MM.1S (cell line): ENCODE data around the gene ZBED1.

Experiments used
- DNase-seq: peaks from one replicate; pipeline ENCODE4 v3.0.0-alpha.2; 2015
- H2AFZ ChIP-seq: fragments of 300-600 bp; sonication (generic); 2 replicates; pipeline ENCODE4 v1.6.0; 2016; ENCODE audit warnings: antibody characterized with exemption, low read length
- H3F3A ChIP-seq: fragments of 300-600 bp; sonication (generic); 2 replicates; pipeline ENCODE4 v1.6.1; 2016; ENCODE audit warnings: mild to moderate bottlenecking, antibody characterized with exemption, low read length, moderate library complexity, mixed read lengths; ENCODE audit not compliant: insufficient read depth
- H3K27ac ChIP-seq: fragments of 300-600 bp; sonication (generic); 2 replicates; pipeline ENCODE4 v1.5.1; 2016; ENCODE audit warnings: mild to moderate bottlenecking, low read length
- H3K27me3 ChIP-seq: fragments of 300-600 bp; sonication (generic); replicated peaks from 2 replicates; pipeline ENCODE4 v1.6.0; 2016; ENCODE audit warnings: low read length; ENCODE audit not compliant: insufficient read depth
- H3K36me3 ChIP-seq: fragments of 300-600 bp; sonication (generic); replicated peaks from 2 replicates; pipeline ENCODE4 v1.6.1; 2016; ENCODE audit warnings: mild to moderate bottlenecking, low read length, mixed read lengths; ENCODE audit not compliant: insufficient read depth
- H3K4me1 ChIP-seq: fragments of 300-600 bp; sonication (generic); 2 replicates; pipeline ENCODE4 v1.6.1; 2016; ENCODE audit warnings: low read length, mixed read lengths
- H3K4me2 ChIP-seq: fragments of 300-600 bp; sonication (generic); 2 replicates; pipeline ENCODE4 v1.6.0; 2016; ENCODE audit warnings: low read depth, low read length
- H3K4me3 ChIP-seq: fragments of 300-600 bp; sonication (generic); 2 replicates; pipeline ENCODE4 v1.5.1; 2016; ENCODE audit warnings: low read length, mixed read lengths
- H3K79me2 ChIP-seq: fragments of 300-600 bp; sonication (generic); 2 replicates; pipeline ENCODE4 v1.6.1; 2016; ENCODE audit warnings: mixed run types, low read length, mixed read lengths
- H3K9ac ChIP-seq: fragments of 300-600 bp; sonication (generic); 2 replicates; pipeline ENCODE4 v1.6.1; 2016; ENCODE audit warnings: low read length, mixed read lengths
- H3K9me2 ChIP-seq: fragments of 300-600 bp; sonication (generic); replicated peaks from 2 replicates; pipeline ENCODE4 v1.6.1; 2016; ENCODE audit warnings: mild to moderate bottlenecking, low read length, mixed read lengths; ENCODE audit not compliant: insufficient read depth
- H3K9me3 ChIP-seq: fragments of 300-600 bp; sonication (generic); replicated peaks from 2 replicates; pipeline ENCODE4 v1.6.1; 2016; ENCODE audit warnings: mild to moderate bottlenecking, low read length, mixed read lengths; ENCODE audit not compliant: insufficient read depth
- H4K20me1 ChIP-seq: fragments of 300-600 bp; sonication (generic); 2 replicates; pipeline ENCODE4 v1.6.1; 2016; ENCODE audit warnings: mild to moderate bottlenecking, low read length, moderate library complexity, mixed read lengths; ENCODE audit not compliant: insufficient read depth
- CTCF ChIP-seq: fragments of 300-600 bp; sonication (generic); IDR thresholded peaks from 2 replicates; pipeline ENCODE4 v1.5.1; 2016; ENCODE audit warnings: antibody characterized with exemption, low read length, mixed read lengths
- EZH2 ChIP-seq: fragments of 300-600 bp; sonication (generic); optimal IDR thresholded peaks from 2 replicates; pipeline ENCODE3; 2017; ENCODE audit warnings: low read depth, mild to moderate bottlenecking, antibody characterized with exemption, low read length, mixed read lengths
- EZH2phosphoT487 ChIP-seq: fragments of 300-600 bp; sonication (generic); IDR thresholded peaks from 2 replicates; pipeline ENCODE4 v1.6.1; 2018; ENCODE audit warnings: antibody characterized with exemption, low read length

Gene ZBED1

DNA sequence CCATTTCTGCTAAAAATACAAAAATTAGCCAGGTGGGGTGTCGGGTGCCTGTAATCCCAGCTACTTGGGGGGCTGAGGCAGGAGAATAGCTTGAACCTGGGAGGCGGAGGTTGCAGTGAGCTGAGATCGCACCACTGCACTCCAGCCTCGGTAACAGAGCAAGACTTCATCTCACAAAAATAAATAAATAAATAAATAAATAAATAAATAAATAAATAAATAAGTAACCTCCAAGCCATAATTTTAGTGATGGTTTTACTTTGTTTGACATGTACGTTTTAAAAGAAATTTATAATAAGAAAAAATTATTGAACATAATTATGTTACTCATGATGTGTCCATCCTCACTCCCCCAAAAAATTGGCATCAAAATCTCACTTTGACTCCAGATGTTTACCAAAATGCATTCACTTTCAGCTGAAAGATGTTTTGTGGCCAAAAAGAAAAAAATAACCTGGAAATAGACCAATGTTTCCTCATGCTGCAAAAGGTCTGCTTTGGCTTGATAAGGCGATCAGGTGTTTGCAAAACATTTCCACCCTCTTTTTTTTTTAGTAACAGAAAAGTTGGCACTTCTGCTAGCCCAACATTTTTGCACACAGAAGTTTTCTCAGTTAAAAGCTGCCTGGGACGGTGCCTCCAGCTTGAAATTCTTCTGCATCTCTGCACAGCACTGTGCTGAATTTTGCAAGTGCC, 42.2 kb upstream of the ZBED1 start:
- no peaks in the 10 kb centered on the region for H3K9me2 ChIP-seq
- TF ChIP-seq CTCF (no peak), EZH2phosphoT487 (no peak), EZH2 (no peak)
- no peaks in the 10 kb centered on the region for H3K27me3 ChIP-seq
- no peaks in the 10 kb centered on the region for H3K36me3 ChIP-seq
- H3K4me1 ChIP-seq = no peaks in the 10 kb centered on the region
- no peaks in the 10 kb centered on the region for H3F3A ChIP-seq
- H3K9ac ChIP-seq = no peak overlapping the region
- no peak for DNase-seq
- H4K20me1 ChIP-seq = no peaks in the 10 kb centered on the region
- no peak overlapping the region for H3K4me3 ChIP-seq
- no peaks in the 10 kb centered on the region for H3K79me2 ChIP-seq
- no peak overlapping the region for H3K4me2 ChIP-seq
- H3K27ac ChIP-seq = no peak overlapping the region
- H2AFZ ChIP-seq = no peak overlapping the region
- H3K9me3 ChIP-seq = no peaks in the 10 kb centered on the region

DNA sequence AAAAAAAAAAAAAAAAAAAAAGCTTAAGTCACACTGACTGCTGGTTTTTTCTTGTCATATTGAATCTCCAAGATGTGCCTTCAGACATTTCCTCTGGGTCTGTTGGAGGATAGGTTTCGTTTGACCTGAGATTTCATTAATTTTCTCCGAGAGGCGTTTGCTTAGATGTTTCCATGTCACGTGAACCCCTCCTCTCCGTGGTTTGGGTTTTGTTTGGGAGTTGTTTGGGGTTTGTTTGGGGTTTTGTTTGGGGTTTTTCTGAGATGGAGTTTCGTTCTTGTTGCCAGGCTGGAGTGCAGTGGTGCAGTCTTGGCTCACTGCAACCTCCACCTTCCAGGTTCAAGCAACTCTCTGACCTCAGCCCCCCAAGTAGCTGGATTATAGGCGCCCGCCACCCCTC, 40.8 kb upstream of the ZBED1 start:
- H2AFZ ChIP-seq = no peak overlapping the region
- DNase-seq = no peak
- no peaks in the 10 kb centered on the region for H3K36me3 ChIP-seq
- H3K9me2 ChIP-seq = no peaks in the 10 kb centered on the region
- TF ChIP-seq EZH2phosphoT487 (no peak), EZH2 (no peak), CTCF (no peak)
- H3K79me2 ChIP-seq = no peaks in the 10 kb centered on the region
- no peaks in the 10 kb centered on the region for H3F3A ChIP-seq
- H3K4me3 ChIP-seq = no peak overlapping the region
- H3K9ac ChIP-seq = no peak overlapping the region
- H3K9me3 ChIP-seq = no peaks in the 10 kb centered on the region
- H4K20me1 ChIP-seq = no peaks in the 10 kb centered on the region
- H3K27ac ChIP-seq = no peak overlapping the region
- no peaks in the 10 kb centered on the region for H3K27me3 ChIP-seq
- H3K4me2 ChIP-seq = no peak overlapping the region
- H3K4me1 ChIP-seq = no peaks in the 10 kb centered on the region

DNA sequence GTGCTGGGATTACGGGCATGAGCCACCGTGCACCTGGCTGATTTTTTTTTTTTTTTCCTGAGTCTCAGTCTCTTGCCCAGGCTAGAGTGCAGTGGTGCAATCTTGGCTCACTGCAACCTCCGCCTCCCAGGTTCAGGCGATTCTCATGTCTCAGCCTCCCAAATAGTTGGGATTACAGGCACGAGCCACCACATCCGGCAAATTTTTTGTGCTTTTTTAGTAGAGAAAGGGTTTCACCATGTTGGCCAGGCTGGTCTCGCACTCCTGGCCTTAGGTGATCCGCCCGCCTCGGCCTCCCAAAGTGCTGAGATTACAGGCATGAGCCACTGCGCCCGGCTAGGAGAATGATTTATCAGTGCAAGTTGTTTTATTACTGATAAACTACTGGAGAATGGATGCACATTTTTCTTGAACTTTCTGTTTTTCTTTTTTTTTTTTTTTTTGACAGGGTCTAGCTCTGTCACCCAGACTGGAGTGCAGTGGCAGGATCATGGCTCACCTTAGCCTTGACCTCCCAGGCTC, 39.7 kb upstream of the ZBED1 start:
- no peak for DNase-seq
- Histone ChIP-seq H3K4me3 (no peak overlapping the region), H3K4me2 (no peak overlapping the region), H2AFZ (no peak overlapping the region), H3K79me2 (no peaks in the 10 kb centered on the region), H3K27ac (no peak overlapping the region), H3K36me3 (no peaks in the 10 kb centered on the region), H4K20me1 (no peaks in the 10 kb centered on the region), H3F3A (no peaks in the 10 kb centered on the region), H3K9me2 (no peaks in the 10 kb centered on the region), H3K27me3 (no peaks in the 10 kb centered on the region), H3K9me3 (no peaks in the 10 kb centered on the region), H3K4me1 (no peaks in the 10 kb centered on the region), H3K9ac (no peak overlapping the region)
- TF ChIP-seq EZH2 (no peak), EZH2phosphoT487 (no peak), CTCF (no peak)
